Activated naive CD4-positive, alpha-beta T cell treated with Interleukin-2 at 50 U/mL for 16 hours (primary cell): Measurements from ENCODE around the gene PNPLA3.

Experiments used
- DNase-seq: peaks from one replicate; pipeline ENCODE4 v3.0.0-alpha.2; 2020

PNPLA3 gene, protein sequence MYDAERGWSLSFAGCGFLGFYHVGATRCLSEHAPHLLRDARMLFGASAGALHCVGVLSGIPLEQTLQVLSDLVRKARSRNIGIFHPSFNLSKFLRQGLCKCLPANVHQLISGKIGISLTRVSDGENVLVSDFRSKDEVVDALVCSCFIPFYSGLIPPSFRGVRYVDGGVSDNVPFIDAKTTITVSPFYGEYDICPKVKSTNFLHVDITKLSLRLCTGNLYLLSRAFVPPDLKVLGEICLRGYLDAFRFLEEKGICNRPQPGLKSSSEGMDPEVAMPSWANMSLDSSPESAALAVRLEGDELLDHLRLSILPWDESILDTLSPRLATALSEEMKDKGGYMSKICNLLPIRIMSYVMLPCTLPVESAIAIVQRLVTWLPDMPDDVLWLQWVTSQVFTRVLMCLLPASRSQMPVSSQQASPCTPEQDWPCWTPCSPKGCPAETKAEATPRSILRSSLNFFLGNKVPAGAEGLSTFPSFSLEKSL

DNA sequence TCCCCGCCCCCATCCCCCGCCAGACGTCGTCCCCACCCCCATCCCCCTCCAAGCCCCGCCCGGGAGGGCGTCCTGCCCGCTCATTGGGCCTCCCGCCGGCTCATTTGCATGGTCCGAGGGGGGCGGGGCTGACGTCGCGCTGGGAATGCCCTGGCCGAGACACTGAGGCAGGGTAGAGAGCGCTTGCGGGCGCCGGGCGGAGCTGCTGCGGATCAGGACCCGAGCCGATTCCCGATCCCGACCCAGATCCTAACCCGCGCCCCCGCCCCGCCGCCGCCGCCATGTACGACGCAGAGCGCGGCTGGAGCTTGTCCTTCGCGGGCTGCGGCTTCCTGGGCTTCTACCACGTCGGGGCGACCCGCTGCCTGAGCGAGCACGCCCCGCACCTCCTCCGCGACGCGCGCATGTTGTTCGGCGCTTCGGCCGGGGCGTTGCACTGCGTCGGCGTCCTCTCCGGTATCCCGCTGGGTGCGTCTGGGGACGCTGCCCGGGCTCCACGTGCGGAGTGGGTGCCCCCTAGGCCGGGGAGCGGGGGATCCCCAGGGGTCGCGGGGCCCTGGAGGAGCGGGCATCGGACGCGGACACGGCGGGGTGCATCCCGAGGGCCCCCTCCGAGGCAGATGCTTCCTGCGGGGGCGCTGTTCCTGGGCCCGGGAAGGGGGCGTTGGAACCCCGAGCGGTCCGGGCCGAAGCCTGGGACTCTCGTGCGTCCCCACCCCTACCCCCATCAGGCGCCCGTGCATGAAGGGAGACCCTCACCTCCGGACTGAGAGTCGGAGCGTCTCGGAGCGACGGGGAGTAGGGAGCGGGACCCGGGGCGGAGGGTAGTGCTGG lies at the start of gene PNPLA3:
TSS of gene PNPLA3 (plus strand) at position 175 of the 834 bp plus-strand sequence. CDS start at position 282, 107 bp downstream.
- peak; percentile 80 for DNase-seq

- no peak for DNase-seq
Measured at GRCh38 chr22:43876866-43877509, 46.6 kb upstream of the PNPLA3 start.

GRCh38 chr22:43878079-43878795 lies 45.4 kb upstream of the PNPLA3 start:
- no peak for DNase-seq

GRCh38 chr22:43878831-43879550 lies 44.6 kb upstream of the PNPLA3 start:
- DNase-seq: no peak

DNA sequence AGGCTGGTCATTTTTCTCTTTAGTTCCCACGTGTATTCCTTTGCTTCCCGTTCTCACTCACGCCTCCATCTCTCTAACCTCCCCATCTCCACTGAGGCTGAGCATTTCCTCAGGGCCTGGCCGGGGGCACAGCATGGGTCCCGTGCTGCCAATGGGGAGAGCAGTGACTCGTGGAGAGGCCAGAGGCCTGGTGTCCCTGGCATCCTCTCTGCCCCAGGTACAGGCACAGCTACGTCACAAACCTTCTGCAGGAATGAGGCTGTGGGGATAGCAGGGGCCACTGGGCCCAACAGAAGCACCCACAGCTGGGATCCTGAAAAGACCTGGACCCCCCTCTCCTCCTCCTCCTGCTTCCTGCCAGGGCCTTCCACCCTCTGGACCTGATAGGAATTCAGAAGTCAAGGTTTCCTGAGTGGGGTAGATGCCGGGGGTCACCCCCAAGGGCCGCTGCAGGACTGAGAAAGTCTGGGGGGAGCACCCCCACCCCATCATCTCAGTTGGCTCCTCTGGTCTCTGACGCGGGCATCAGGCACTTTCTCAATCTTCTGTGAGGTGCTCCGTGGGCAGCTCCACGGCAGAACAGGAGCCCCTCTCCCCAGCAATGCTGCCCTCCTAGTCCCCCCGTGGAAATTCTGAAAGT lies 43.6 kb upstream of the PNPLA3 start:
- no peak for DNase-seq

DNA sequence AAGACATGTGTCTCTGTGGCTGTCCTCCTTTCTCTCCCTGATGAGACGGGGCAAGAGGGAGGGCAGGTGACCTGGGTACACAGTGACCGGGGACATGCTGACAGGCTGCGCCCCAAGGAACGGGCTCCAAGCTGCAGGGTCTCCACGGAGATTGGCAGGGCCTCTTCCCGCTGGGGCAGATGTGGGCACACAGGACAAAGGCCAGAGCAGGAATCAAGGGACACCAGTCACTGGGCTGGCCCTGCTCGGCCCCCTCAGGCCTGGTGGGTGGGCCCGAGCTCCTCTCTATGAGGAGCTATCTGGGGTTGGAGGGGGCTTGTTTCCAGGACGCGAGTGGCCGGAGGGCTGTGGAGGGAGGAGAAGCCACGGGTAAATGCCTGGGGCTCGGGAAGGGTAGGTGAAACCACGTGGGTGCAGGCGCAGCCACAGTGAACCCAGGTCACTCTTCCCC lies 43.0 kb upstream of the PNPLA3 start:
- DNase-seq: no peak

- no peak for DNase-seq
Measured at GRCh38 chr22:43881091-43882061, 42.2 kb upstream of the PNPLA3 start.

DNA sequence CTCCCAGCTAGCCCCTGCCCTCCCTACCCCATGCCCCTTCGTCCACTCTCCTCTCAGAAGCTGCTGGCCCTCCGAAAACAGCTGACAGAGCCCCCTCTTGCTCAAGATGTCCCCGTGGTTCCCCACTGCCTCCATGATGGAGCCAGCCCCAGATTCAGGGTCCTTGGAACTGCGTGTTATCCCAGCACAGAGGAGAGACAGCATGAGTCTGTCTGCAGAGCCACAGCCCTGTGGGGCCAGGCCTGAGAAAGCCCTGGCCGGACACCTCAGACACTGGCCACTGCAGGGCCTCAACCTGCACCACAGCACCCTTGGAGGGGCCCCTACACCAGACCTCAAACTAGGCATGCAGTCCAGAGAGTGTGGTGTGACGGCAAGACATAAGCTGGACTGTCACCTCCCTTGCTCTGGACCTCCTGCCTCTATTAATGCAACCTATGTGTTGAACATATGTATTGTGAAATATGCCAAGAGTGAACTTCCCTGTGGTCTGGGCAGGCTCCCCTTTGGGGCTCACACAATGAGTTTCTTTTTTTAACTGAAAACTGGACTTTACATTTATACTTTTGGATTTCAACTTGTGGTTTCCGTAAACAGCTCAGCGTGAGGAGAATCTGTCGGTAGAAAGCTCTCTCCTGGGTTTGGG lies 41.4 kb upstream of the PNPLA3 start:
- no peak for DNase-seq

DNA sequence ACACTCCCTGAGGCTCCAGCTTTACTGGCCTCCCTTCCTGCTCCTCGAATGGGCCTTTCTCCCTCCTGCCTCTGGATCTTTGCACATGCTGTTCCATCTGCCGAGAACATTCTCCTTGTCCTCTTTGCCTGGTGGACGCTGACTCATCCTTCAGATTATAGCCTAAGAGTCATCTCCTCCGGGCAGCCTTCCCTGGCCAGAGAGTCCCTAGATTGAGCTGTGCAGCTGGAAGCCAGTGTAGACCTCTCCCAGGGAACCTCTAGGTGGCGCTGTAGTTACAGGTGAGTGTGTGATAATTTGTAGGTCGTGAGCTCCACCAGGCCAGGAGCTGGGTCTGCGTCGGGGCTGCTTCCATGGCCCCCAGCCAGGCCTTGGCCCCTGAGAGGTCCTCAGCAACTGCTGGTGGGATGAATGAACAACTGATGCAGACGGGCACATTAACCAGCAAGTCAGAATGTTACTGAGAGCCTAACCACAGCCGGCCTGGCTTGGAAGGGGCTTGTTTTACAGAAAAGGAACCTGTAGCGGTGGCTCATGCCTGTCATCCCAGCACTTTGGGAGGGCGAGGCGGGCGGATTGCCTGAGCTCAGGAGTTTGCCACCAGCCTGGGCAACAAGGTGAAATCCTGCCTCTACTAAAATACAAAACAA lies 40.5 kb upstream of the PNPLA3 start:
- peak; percentile 37 for DNase-seq

DNA sequence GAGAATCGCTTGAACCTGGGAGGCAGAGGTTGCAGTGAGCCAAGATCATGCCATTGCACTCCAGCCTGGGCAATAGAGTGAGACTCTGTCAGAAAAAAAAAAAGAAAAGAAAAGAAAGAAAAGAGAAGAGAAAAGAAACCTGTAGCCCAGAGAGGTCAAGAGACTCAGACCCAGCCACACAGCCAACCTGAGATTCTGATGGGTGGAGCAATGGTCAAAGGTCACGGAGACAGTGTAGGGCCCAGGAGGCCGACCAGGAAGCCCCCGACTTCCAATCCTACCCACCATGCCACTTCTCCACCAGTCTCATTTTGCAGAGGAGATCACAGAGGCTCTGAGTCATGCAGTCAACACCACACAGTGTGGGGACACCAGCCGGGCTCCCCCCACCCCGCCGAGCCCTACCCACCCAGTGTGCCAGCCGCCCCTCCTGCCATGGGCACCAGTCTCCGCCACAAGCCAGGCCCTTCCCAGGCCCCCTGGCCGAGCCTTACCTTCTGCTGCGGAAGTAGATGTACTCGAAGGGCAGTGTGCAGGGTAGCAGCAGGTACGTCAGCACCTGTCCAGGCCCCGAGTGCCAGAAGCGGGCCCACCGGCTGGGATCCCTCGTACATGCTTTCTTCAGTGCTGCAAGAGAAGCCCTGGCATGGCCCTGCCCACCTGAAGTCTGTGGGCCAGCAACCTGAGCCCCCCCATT lies 39.7 kb upstream of the PNPLA3 start:
- DNase-seq: no peak

DNA sequence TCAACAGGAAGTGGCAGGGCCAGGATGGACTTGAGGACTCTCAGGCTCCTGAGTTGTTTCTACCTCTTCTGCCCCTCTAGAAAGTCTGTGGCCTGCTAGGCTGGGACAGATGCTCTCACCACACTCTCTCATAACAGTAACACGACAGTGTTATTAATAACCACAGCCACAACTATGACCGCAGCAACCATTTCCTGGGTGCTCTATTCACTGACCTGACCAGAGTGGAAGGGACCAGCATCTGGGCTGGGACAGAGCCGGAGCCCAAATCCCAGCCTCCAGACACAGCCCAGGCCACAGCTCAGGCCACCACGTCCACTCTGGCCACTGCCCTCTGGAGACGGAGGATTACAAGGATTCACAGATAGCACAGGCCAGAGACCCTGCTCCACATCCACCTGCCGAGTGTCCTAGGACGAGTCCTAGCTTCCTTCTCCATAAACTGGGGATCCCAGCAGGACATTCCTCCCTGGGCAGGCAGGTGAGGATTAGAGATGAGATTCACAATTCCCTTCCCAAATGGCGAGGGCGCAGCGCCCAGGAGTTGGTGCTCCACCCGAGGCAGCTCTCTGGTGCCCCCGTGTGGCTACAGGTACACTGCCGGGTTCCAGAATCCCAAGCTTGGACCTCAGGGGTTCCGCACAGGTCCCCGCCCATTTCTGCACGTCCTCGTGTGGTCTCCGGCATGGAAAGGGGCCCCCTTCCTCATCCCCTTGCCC lies 38.8 kb upstream of the PNPLA3 start:
- peak; percentile 37 for DNase-seq

DNA sequence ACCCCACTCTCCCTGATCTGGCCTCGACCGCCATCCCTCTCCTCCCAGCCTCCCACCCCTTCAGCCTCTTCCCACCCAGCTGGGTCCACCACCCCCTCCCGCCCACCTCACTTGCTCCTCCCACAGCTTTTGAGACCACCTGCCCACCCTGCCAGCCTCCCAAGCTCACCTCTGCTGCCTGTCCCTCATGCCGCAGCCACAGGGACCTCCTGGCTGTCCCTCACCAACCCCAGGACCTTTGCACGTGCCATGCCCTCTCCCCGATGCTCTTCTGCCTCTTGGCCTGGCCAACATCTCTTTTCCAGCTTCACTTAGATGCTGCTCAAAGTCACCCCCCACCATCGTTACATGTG lies 38.3 kb upstream of the PNPLA3 start:
- no peak for DNase-seq

- no peak for DNase-seq
Measured at GRCh38 chr22:43885786-43886185, 37.8 kb upstream of the PNPLA3 start.

DNA sequence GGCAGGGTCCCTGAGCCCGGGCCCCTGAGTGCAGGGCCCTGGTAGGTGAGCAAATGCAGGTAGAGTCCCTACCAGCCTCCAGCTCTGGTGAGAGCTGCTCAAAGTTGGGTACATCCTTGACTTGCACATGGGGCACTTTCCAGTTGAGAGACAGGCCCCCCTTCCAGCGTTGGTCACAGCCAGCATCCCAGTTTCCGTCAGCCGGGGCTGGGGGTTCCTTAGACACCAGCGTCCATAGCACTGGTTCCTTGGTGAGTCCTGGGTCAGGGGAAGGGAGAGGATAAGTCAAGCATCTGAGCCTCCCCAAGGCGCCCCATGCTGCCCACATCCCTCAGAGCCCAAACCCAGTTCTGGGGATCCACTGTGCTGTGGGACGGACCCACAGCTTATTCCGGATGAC lies 37.4 kb upstream of the PNPLA3 start:
- DNase-seq: no peak

- no peak for DNase-seq
Measured at GRCh38 chr22:43887391-43887790, 36.2 kb upstream of the PNPLA3 start.

- no peak for DNase-seq
Measured at GRCh38 chr22:43888740-43889139, 34.9 kb upstream of the PNPLA3 start.

DNA sequence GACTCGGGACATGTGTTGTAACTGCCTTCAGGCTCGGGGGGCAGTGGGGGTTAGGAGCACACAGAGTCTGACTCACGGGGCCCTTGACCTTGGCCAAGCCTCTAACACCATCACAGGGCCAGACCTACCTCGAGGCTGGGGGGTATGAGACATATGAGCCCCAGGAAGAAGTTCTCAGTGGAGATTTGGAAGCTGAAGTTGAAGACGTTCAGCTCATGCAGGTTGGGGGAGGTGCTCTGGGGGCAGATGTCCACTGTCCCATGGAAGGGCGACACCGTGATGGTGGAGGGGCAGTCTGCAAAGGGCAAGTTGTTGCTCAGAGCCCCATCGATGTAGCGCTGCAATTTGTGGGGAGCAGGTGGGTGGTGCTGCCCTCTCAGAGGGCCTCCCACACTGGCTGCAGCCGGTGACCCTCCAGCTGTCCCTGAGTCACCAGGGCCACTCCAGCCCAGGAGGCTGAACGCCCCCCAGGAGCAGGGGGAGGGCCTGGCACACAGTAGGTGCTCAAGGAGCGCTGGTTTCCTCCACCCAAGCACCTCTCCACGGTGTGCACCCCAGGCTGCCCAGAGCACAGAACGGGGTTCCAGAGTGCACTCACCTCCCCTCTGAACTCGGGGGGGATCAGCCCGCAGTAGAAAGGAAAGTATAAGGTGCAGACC lies 34.3 kb upstream of the PNPLA3 start:
- no peak for DNase-seq
